22Rv1 (cell line): ENCODE results near the gene CHCHD4.

ENCODE experiments used
- CTCF ChIP-seq: fragments of 450-650 bp; IDR thresholded peaks from 2 replicates; pipeline ENCODE4 v1.5.1; 2017; ENCODE audit warnings: mild to moderate bottlenecking
- ZFX ChIP-seq: fragments of 450-650 bp; IDR thresholded peaks from 2 replicates; pipeline ENCODE4 v1.6.1; 2017; ENCODE audit warnings: antibody characterized with exemption, borderline replicate concordance

GRCh38 chr3:14137445-14137844 lies 12.8 kb upstream of the CHCHD4 start:
- TF ChIP-seq CTCF: no peak
- no peak for TF ChIP-seq ZFX
